SU-DHL-6 (cell line): Measurements from ENCODE around the gene ZNF581.

ENCODE experiments used
- CTCF ChIP-seq: fragments of 200-600 bp; sonication (generic); IDR thresholded peaks from one replicate; pipeline ENCODE4 v1.5.1; 2017; ENCODE audit warnings: antibody characterized with exemption, mild to moderate bottlenecking, low read length, moderate library complexity; ENCODE audit not compliant: insufficient read depth, poor library complexity, severe bottlenecking
- EZH2phosphoT487 ChIP-seq: fragments of 200-600 bp; sonication (generic), shearing (Covaris generic); conservative IDR thresholded peaks from 2 replicates; pipeline ENCODE4 v1.6.1; 2018; ENCODE audit warnings: mild to moderate bottlenecking, antibody characterized with exemption, low read length, moderate library complexity, mixed read lengths

- TF ChIP-seq CTCF = no peak
- no peak for TF ChIP-seq EZH2phosphoT487
Observed at GRCh38 chr19:55693336-55693974, 50.0 kb downstream of the ZNF581 start.
